Peyer's patch (tissue), 4 donors: ENCODE measurements around the gene FOSL1.

Source experiments
- CTCF ChIP-seq, 6 experiments: fragments of 450-650 bp in 4 of 6; fragments of 200-600 bp in 2 of 6; sonication (generic) in 1 of 6; IDR thresholded peaks; one replicate each; pipeline ENCODE4 v1.5.1; 2017 to 2019; ENCODE audit warnings: antibody characterized with exemption in 6 of 6, mild to moderate bottlenecking in 3 of 6, moderate library complexity in 1 of 6
- POLR2A ChIP-seq, 2 donors: fragments of 450-650 bp; IDR thresholded peaks; one replicate each; pipeline ENCODE4 v1.5.1; 2017; ENCODE audit warnings: antibody characterized with exemption in 2 of 2, mild to moderate bottlenecking in 2 of 2, moderate library complexity in 2 of 2

GRCh38 chr11:65907878-65908277 lies 7.7 kb upstream of the FOSL1 start:
- TF ChIP-seq CTCF (IDR thresholded peaks at IDR 0.05) (no peak), POLR2A (IDR thresholded peaks at IDR 0.05) (no peak)
